Tibial artery (tissue), 4 donors: ENCODE data around the gene TLE1.

Experiments used
- DNase-seq, 2 donors: peaks; one replicate each; pipeline ENCODE4 v3.0.0-alpha.2; 2019
- H3K27ac ChIP-seq, 2 donors: fragments of 200-600 bp; sonication (generic) in 1 of 2; 1 replicate in 1 of 2; 2 replicates in 1 of 2; pipeline ENCODE4 v1.5.1; 2018 to 2019; ENCODE audit warnings: mild to moderate bottlenecking in 1 of 2
- H3K27me3 ChIP-seq, 2 donors: fragments of 200-600 bp; sonication (generic) in 1 of 2; one replicate each; pipeline versions ENCODE4 v1.5.1 to v1.6.0; 2016 to 2019
- H3K36me3 ChIP-seq, 3 donors: fragments of 200-600 bp; sonication (generic) in 2 of 3; one replicate each; pipeline ENCODE4 v1.5.1; 2016 to 2019; ENCODE audit warnings: mild to moderate bottlenecking in 2 of 3
- H3K4me1 ChIP-seq, 4 donors: fragments of 200-600 bp; sonication (generic) in 2 of 4; 1 replicate in 3 of 4; 2 replicates in 1 of 4; pipeline ENCODE4 v1.5.1; 2016 to 2019
- H3K4me3 ChIP-seq, 2 donors: fragments of 200-600 bp; sonication (generic) in 1 of 2; 1 replicate in 1 of 2; 2 replicates in 1 of 2; pipeline ENCODE4 v1.5.1; 2018 to 2019; ENCODE audit warnings: mild to moderate bottlenecking in 2 of 2
- H3K9me3 ChIP-seq, 3 donors: fragments of 200-600 bp; sonication (generic) in 1 of 3; one replicate each; pipeline ENCODE4 v1.5.1; 2016 to 2019
- intact Hi-C: fragments of 100-400 bp; cut with DNase I; formaldehyde crosslinking; loops from one replicate; pipeline ENCODE4 v1.15.0; 2023; ENCODE audit warnings: low total_unique reads
- TF ChIP-seq, protein P1 (sequence below), 2 experiments: fragments of 200-600 bp in 1 of 2; fragments of 450-650 bp in 1 of 2; IDR thresholded peaks; one replicate each; pipeline ENCODE4 v1.5.1; 2017 to 2019; ENCODE audit warnings: antibody characterized with exemption in 2 of 2, mild to moderate bottlenecking in 1 of 2, moderate library complexity in 1 of 2

TLE1 gene

GRCh38 chr9:81592887-81593266, 96.5 kb downstream of the TLE1 start:
- DNase-seq, result peak; percentile 76 to 79

DNA sequence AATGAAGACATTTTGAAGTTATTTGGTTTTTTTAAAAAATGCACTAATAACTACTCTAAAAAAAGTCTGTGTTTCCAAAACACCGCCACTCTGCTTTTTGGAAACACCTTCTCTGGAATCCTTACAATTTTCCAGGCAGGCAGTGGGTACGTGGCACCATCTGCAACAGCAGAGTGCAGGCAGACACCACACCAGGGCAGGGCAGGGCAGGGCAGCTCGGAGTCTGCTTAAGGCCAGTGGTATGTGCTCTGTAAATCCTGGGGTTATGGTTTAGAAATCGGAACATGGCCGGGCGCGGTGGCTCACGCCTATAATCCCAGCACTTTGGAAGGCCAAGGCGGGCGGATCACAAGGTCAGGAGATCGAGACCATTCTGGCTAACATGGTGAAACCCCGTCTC, 97.6 kb downstream of the TLE1 start:
- intact Hi-C loops, result no loop called here
- Histone ChIP-seq H3K4me1 (peaks cover 0 to 80% (median 27%) of the 10 kb centered on the region in 4 donors), H3K4me3 (no peak overlapping the region), H3K9me3 (no peaks in the 10 kb centered on the region), H3K27me3 (no peaks in the 10 kb centered on the region), H3K36me3 (peaks cover 0 to 37% (median 11%) of the 10 kb centered on the region in 3 donors), H3K27ac (no peak overlapping the region)
- no peak for DNase-seq
- TF ChIP-seq, protein P1, sequence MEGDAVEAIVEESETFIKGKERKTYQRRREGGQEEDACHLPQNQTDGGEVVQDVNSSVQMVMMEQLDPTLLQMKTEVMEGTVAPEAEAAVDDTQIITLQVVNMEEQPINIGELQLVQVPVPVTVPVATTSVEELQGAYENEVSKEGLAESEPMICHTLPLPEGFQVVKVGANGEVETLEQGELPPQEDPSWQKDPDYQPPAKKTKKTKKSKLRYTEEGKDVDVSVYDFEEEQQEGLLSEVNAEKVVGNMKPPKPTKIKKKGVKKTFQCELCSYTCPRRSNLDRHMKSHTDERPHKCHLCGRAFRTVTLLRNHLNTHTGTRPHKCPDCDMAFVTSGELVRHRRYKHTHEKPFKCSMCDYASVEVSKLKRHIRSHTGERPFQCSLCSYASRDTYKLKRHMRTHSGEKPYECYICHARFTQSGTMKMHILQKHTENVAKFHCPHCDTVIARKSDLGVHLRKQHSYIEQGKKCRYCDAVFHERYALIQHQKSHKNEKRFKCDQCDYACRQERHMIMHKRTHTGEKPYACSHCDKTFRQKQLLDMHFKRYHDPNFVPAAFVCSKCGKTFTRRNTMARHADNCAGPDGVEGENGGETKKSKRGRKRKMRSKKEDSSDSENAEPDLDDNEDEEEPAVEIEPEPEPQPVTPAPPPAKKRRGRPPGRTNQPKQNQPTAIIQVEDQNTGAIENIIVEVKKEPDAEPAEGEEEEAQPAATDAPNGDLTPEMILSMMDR (IDR thresholded peaks at IDR 0.05), result no peak

More at GRCh38 chr9:81592887-81593266, 96.5 kb downstream of the TLE1 start:
- Histone ChIP-seq H3K9me3 (no peaks in the 10 kb centered on the region), H3K4me1 (peaks cover 0 to 69% (median 22%) of the 10 kb centered on the region in 4 donors), H3K36me3 (peaks cover 0 to 36% (median 11%) of the 10 kb centered on the region in 3 donors), H3K27me3 (no peaks in the 10 kb centered on the region), H3K4me3 (no peak overlapping the region), H3K27ac (peak overlapping the region in 1 of 2 donors; percentile 8)
- TF ChIP-seq, protein P1 (IDR thresholded peaks at IDR 0.05), result no peak
- intact Hi-C loops, result no loop called here

GRCh38 chr9:81590688-81591087, 98.7 kb downstream of the TLE1 start:
- intact Hi-C loops, result no loop called here
- TF ChIP-seq, protein P1 (IDR thresholded peaks at IDR 0.05), result no peak
- Histone ChIP-seq H3K36me3 (peaks cover 5 to 38% (median 12%) of the 10 kb centered on the region in 3 donors), H3K27ac (peak overlapping the region; percentile 71 to 73), H3K4me3 (no peak overlapping the region), H3K27me3 (no peaks in the 10 kb centered on the region), H3K9me3 (no peaks in the 10 kb centered on the region), H3K4me1 (peaks cover 0 to 80% (median 27%) of the 10 kb centered on the region in 4 donors)
- no peak for DNase-seq

DNA sequence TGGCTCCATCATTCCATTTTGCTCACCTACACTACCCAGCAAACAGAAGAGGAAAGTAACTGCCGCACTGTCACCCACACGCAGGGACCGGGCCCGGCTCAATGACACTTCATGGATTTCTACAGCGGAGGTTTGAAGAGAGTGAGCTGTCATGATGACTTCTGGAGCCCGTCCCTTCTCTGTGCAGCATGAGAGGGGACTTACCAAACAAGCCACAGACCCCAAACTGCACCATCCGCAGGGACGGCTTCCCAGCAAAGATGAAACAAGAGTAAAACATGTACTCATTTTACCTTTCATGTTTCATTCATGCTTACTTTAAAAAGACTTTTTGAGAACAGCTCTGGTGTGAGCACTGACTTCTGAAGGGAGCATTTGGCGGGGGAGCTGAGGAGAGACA, 99.5 kb downstream of the TLE1 start:
- peaks cover 13 to 45% (median 21%) of the 10 kb centered on the region in 3 donors for H3K36me3 ChIP-seq
- intact Hi-C loops, result no loop called here
- H3K4me1 ChIP-seq, result peaks cover 0 to 71% (median 27%) of the 10 kb centered on the region in 4 donors
- TF ChIP-seq, protein P1 (IDR thresholded peaks at IDR 0.05), result no peak
- H3K27ac ChIP-seq, result peak overlapping the region; percentile 71 to 73
- H3K27me3 ChIP-seq, result no peaks in the 10 kb centered on the region
- no peak overlapping the region for H3K4me3 ChIP-seq
- DNase-seq, result no peak
- H3K9me3 ChIP-seq, result no peaks in the 10 kb centered on the region

- TF ChIP-seq, protein P1 (IDR thresholded peaks at IDR 0.05), result no peak
- H3K9me3 ChIP-seq, result no peaks in the 10 kb centered on the region
- no peak overlapping the region for H3K4me3 ChIP-seq
- DNase-seq, result no peak
- peaks cover 0 to 67% (median 27%) of the 10 kb centered on the region in 4 donors for H3K4me1 ChIP-seq
- H3K27ac ChIP-seq, result peak overlapping the region; percentile 71 to 73
- H3K36me3 ChIP-seq, result peaks cover 16 to 49% (median 24%) of the 10 kb centered on the region in 3 donors
- H3K27me3 ChIP-seq, result no peaks in the 10 kb centered on the region
- intact Hi-C loops, result no loop called here
These were observed 100.0 kb downstream of the TLE1 start for GRCh38 chr9:81589392-81589791.
